A673 (cell line): ENCODE measurements around the gene PNPLA3.

Experiments used
- CTCF ChIP-seq: fragments of 300-800, 200-600 bp; sonication (generic); conservative IDR thresholded peaks from 2 replicates; pipeline ENCODE4 v1.5.1; 2017; ENCODE audit warnings: low read depth, mild to moderate bottlenecking, antibody characterized with exemption, low read length, moderate library complexity, mixed read lengths
- EZH2 ChIP-seq: fragments of 200-600 bp; sonication (generic); IDR thresholded peaks from 2 replicates; pipeline ENCODE4 v1.6.1; 2017; ENCODE audit warnings: borderline replicate concordance, low read depth, mild to moderate bottlenecking, mixed read lengths, antibody characterized with exemption, low read length; ENCODE audit not compliant: poor library complexity, severe bottlenecking

GRCh38 chr22:43992331-43992821, 68.8 kb downstream of the PNPLA3 start:
- no peak for TF ChIP-seq CTCF
- TF ChIP-seq EZH2 = no peak
